ENCODE measurements around the gene HIVEP3. TPM values are rescaled to one million over a fixed set of nuclear protein-coding genes. Genes with fewer than 3 reads are reported as not detected.

HIVEP3 gene
- total and polyA plus RNA-seq, 2 of the 13 experiments (the other 11 are each of a cell fraction or from before 2014, with no cell fraction given), result 0.05 TPM; not detected in 1

DNA sequence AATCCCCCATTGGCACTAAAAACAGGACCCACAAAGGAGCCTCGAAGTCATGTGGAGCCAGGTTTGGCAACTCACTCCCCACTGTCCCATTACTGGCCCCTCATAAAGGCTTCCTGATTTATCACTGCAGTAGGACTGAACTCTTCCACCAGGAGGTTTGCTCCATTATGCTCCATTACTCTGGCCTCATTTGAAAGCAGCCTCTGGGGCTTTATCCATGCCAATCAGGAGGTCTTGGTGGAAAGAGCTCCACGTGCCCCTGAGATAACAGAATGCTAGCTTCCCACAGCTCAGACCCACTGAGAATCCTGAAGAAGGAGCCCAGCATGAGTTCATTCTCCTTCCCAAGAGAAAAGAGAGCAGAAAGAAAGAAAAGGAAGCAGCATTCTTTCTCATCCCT, 76.4 kb downstream of the HIVEP3 start:
- Histone ChIP-seq H3K27me3 (ENCODE audit: control insufficient read depth in 1 of 2, insufficient read depth in 2 of 2, low read length in 2 of 2) (peaks cover 0 to 9% of the 10 kb centered on the region in 2 experiments; a peak in 4 of 5 replicates), H3K9me3 (ENCODE audit: low read length) (no peaks in the 10 kb centered on the region), H3K27ac (ENCODE audit: extremely low read length, insufficient read depth, low read length) (no peak overlapping the region), H2AFZ (ENCODE audit: low read length) (no peak overlapping the region), H4K20me1 (ENCODE audit: insufficient read depth, low read length) (no peaks in the 10 kb centered on the region), H3K4me2 (ENCODE audit: low read depth, low read length) (no peak overlapping the region), H3K79me2 (ENCODE audit: insufficient read depth, low read length) (no peaks in the 10 kb centered on the region), H3K4me1 (ENCODE audit: insufficient read depth, low read length) (no peaks in the 10 kb centered on the region), H3K4me3 (replicated peaks in 1 of 3; ENCODE audit: insufficient read depth in 1 of 3, low read depth in 2 of 3, low read length in 3 of 3) (no peak overlapping the region), H3K9ac (ENCODE audit: insufficient read depth, low read depth, low read length) (no peak overlapping the region), H3K36me3 (replicated peaks in 1 of 2; ENCODE audit: control insufficient read depth in 1 of 2, insufficient read depth in 2 of 2, low read length in 2 of 2) (no peaks in the 10 kb centered on the region)
- no peak for DNase-seq (ENCODE audit: low spot score)
- WGBS (ENCODE audit: low lambda C conversion rate), result 0% methylated on average over 2 of the region's 2 CpGs
- no peak for TF ChIP-seq THAP11 (CRISPR knock-in tag; IDR thresholded peaks at IDR 0.05)
- TF ChIP-seq, protein P1, sequence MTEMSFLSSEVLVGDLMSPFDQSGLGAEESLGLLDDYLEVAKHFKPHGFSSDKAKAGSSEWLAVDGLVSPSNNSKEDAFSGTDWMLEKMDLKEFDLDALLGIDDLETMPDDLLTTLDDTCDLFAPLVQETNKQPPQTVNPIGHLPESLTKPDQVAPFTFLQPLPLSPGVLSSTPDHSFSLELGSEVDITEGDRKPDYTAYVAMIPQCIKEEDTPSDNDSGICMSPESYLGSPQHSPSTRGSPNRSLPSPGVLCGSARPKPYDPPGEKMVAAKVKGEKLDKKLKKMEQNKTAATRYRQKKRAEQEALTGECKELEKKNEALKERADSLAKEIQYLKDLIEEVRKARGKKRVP (CRISPR knock-in tag; IDR thresholded peaks at IDR 0.05), result no peak
- intact Hi-C loops (cut with micrococcal nuclease; ENCODE audit: unreplicated experiment), result no loop called here
- FAIRE-seq, result no peak
- in situ Hi-C loops (cut with HindIII; ENCODE audit: extremely low pct_ligation_motif_present, low pct_unique_long_range_greater_than_20kb), result no loop called here
- CTCF ChIA-PET (ENCODE audit: low intra/inter-chr PET ratio, low total read pairs), result no interaction called here
- POLR2A ChIA-PET, result no interaction called here
- ATAC-seq, result no peak
- BruUV-seq (replicated peaks), result no TSS peak

DNA sequence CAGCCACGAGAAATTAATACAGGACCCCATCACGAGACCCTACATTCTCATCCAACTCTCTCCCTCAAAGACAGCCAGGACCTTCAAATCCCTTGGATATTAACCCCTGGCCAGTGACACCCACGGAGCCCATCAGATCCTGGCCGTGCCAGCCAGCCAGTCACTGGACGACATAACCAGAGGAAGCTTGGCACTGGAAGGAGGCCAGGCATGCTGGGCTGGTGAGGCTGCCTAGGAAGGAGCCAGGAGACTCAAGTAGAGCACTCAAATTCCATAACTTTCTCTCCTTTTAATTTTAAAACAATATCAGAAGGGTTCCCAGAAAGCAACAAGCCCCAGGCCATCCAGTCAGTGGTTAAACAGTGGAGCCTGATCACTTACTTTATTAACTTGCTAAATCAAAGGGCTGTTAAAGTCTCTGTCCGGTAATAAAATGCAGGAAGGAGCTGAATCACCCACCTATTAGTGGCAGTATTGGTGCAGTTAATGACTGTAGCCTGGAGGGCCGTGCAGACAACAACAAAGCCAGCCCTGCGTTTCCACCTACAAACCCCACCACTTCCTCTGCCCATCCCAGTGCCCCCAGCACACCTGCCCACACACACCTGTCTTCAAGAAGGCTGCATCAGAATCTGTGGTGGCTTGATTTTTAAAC, 78.0 kb downstream of the HIVEP3 start:
- intact Hi-C loops (cut with micrococcal nuclease; ENCODE audit: unreplicated experiment), result no loop called here
- H3K79me2 ChIP-seq (ENCODE audit: insufficient read depth, low read length), result no peaks in the 10 kb centered on the region
- in situ Hi-C loops (cut with HindIII; ENCODE audit: extremely low pct_ligation_motif_present, low pct_unique_long_range_greater_than_20kb), result no loop called here
- no peak for TF ChIP-seq NFYC (CRISPR knock-in tag; IDR thresholded peaks at IDR 0.05)
- no peak for TF ChIP-seq ZFY (CRISPR knock-in tag; IDR thresholded peaks at IDR 0.05)
- TF ChIP-seq, protein P2, sequence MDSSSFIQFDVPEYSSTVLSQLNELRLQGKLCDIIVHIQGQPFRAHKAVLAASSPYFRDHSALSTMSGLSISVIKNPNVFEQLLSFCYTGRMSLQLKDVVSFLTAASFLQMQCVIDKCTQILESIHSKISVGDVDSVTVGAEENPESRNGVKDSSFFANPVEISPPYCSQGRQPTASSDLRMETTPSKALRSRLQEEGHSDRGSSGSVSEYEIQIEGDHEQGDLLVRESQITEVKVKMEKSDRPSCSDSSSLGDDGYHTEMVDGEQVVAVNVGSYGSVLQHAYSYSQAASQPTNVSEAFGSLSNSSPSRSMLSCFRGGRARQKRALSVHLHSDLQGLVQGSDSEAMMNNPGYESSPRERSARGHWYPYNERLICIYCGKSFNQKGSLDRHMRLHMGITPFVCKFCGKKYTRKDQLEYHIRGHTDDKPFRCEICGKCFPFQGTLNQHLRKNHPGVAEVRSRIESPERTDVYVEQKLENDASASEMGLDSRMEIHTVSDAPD (CRISPR knock-in tag; IDR thresholded peaks at IDR 0.05), result no peak
- no peak for TF ChIP-seq ZFX (CRISPR knock-in tag; IDR thresholded peaks at IDR 0.05; ENCODE audit: low read depth)

More for the DNA sequence above, 78.0 kb downstream of the HIVEP3 start:
- Histone ChIP-seq H3K9me3 (ENCODE audit: low read length) (no peaks in the 10 kb centered on the region), H3K4me1 (ENCODE audit: insufficient read depth, low read length) (no peaks in the 10 kb centered on the region), H3K9ac (ENCODE audit: insufficient read depth, low read depth, low read length) (no peak overlapping the region), H3K4me2 (ENCODE audit: low read depth, low read length) (no peak overlapping the region), H3K27ac (ENCODE audit: extremely low read length, insufficient read depth, low read length) (no peak overlapping the region), H3K4me3 (replicated peaks in 1 of 3; ENCODE audit: insufficient read depth in 1 of 3, low read depth in 2 of 3, low read length in 3 of 3) (no peak overlapping the region), H4K20me1 (ENCODE audit: insufficient read depth, low read length) (no peaks in the 10 kb centered on the region), H3K27me3 (ENCODE audit: control insufficient read depth in 1 of 2, insufficient read depth in 2 of 2, low read length in 2 of 2) (peaks cover 0 to 9% of the 10 kb centered on the region in 2 experiments; a peak in 4 of 5 replicates), H2AFZ (ENCODE audit: low read length) (no peak overlapping the region), H3K36me3 (replicated peaks in 1 of 2; ENCODE audit: control insufficient read depth in 1 of 2, insufficient read depth in 2 of 2, low read length in 2 of 2) (no peaks in the 10 kb centered on the region)
- ATAC-seq (no peak), FAIRE-seq (no peak), DNase-seq (ENCODE audit: low spot score) (no peak)
- 1% methylated on average over 7 of the region's 8 CpGs for WGBS (ENCODE audit: low lambda C conversion rate)
- CTCF ChIA-PET (ENCODE audit: low intra/inter-chr PET ratio, low total read pairs), result no interaction called here
- POLR2A ChIA-PET, result no interaction called here
- no TSS peak for BruUV-seq (replicated peaks)

Measured in HepG2 (cell line).